ENCODE results near the gene KREMEN1.

DNA sequence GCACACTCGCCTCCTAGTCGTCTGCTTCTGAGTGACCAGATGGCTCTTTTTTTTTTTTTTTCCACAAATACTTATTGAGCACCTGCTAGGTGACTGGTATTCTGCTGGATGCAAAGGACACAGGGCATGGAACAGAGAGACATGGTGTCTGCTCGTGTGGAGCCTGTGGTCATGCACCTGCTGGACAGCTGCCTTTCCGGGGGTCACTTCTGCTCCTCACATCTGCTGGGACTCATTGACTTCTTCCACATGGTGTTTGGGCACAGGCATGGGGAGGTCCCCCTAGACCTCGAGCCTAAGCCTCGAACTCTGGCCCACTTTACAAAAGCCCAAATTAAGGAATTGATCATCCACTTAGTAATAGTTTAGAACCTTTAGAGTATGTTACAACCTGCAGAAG lies 93.3 kb downstream of the KREMEN1 start:
- TF ChIP-seq ZMAT4 (CRISPR knock-in tag; IDR thresholded peaks at IDR 0.05): no peak
- TF ChIP-seq, protein P1, sequence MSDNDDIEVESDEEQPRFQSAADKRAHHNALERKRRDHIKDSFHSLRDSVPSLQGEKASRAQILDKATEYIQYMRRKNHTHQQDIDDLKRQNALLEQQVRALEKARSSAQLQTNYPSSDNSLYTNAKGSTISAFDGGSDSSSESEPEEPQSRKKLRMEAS (CRISPR knock-in tag; IDR thresholded peaks at IDR 0.05): no peak
- no peak for TF ChIP-seq OVOL2 (CRISPR knock-in tag; IDR thresholded peaks at IDR 0.05; ENCODE audit: borderline replicate concordance)
- TF ChIP-seq, protein P2, sequence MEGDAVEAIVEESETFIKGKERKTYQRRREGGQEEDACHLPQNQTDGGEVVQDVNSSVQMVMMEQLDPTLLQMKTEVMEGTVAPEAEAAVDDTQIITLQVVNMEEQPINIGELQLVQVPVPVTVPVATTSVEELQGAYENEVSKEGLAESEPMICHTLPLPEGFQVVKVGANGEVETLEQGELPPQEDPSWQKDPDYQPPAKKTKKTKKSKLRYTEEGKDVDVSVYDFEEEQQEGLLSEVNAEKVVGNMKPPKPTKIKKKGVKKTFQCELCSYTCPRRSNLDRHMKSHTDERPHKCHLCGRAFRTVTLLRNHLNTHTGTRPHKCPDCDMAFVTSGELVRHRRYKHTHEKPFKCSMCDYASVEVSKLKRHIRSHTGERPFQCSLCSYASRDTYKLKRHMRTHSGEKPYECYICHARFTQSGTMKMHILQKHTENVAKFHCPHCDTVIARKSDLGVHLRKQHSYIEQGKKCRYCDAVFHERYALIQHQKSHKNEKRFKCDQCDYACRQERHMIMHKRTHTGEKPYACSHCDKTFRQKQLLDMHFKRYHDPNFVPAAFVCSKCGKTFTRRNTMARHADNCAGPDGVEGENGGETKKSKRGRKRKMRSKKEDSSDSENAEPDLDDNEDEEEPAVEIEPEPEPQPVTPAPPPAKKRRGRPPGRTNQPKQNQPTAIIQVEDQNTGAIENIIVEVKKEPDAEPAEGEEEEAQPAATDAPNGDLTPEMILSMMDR (IDR thresholded peaks at IDR 0.05): no peak
- TF ChIP-seq E2F5 (CRISPR knock-in tag; IDR thresholded peaks at IDR 0.05): no peak
- TF ChIP-seq NR3C1 (CRISPR knock-in tag; conservative IDR thresholded peaks at IDR 0.05; ENCODE audit: low read depth): no peak
- TF ChIP-seq, protein P3, sequence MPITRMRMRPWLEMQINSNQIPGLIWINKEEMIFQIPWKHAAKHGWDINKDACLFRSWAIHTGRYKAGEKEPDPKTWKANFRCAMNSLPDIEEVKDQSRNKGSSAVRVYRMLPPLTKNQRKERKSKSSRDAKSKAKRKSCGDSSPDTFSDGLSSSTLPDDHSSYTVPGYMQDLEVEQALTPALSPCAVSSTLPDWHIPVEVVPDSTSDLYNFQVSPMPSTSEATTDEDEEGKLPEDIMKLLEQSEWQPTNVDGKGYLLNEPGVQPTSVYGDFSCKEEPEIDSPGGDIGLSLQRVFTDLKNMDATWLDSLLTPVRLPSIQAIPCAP (CRISPR knock-in tag; IDR thresholded peaks at IDR 0.05): no peak
- TF ChIP-seq RELA (CRISPR knock-in tag; IDR thresholded peaks at IDR 0.05; ENCODE audit: borderline replicate concordance): no peak
- TF ChIP-seq ELF4 (CRISPR knock-in tag; IDR thresholded peaks at IDR 0.05; ENCODE audit: low read depth): no peak

All from WTC11 (cell line).